SU-DHL-6 (cell line): Measurements from ENCODE around the gene NELL1.

Experiments used
- CTCF ChIP-seq: fragments of 200-600 bp; sonication (generic); IDR thresholded peaks from one replicate; pipeline ENCODE4 v1.5.1; 2017; ENCODE audit warnings: antibody characterized with exemption, mild to moderate bottlenecking, low read length, moderate library complexity; ENCODE audit not compliant: insufficient read depth, poor library complexity, severe bottlenecking
- EZH2phosphoT487 ChIP-seq: fragments of 200-600 bp; sonication (generic), shearing (Covaris generic); conservative IDR thresholded peaks from 2 replicates; pipeline ENCODE4 v1.6.1; 2018; ENCODE audit warnings: mild to moderate bottlenecking, antibody characterized with exemption, low read length, moderate library complexity, mixed read lengths

GRCh38 chr11:21546703-21547102 lies 877.3 kb downstream of the NELL1 start:
- TF ChIP-seq CTCF (no peak), EZH2phosphoT487 (no peak)
